Ascending aorta (tissue), 2 donors: ENCODE data around the gene TOP2A. TPM values are rescaled to one million over a fixed set of nuclear protein-coding genes. Genes with fewer than 3 reads are reported as not detected.

ENCODE experiments used
- DNase-seq, 2 donors: peaks; one replicate each; pipeline ENCODE4 v3.0.0-alpha.2; 2019; ENCODE audit warnings: low spot score in 2 of 2
- H3K27ac ChIP-seq, 2 donors: fragments of 200-600 bp; sonication (generic); one replicate each; pipeline ENCODE4 v1.5.1; 2016 to 2017; ENCODE audit warnings: mild to moderate bottlenecking in 1 of 2
- H3K27me3 ChIP-seq: fragments of 200-600 bp; sonication (generic); one replicate; pipeline ENCODE4 v1.5.1; 2017
- H3K36me3 ChIP-seq, 2 donors: fragments of 200-600 bp; sonication (generic); one replicate each; pipeline ENCODE4 v1.5.1; 2016
- H3K4me1 ChIP-seq, 2 donors: fragments of 200-600 bp; sonication (generic); one replicate each; pipeline ENCODE4 v1.5.1; 2016 to 2017; ENCODE audit warnings: mild to moderate bottlenecking in 1 of 2
- H3K4me3 ChIP-seq, 2 donors: fragments of 200-600 bp; sonication (generic); one replicate each; pipeline ENCODE4 v1.5.1; 2016 to 2017; ENCODE audit warnings: mild to moderate bottlenecking in 1 of 2
- H3K9me3 ChIP-seq, 2 donors: fragments of 200-600 bp; sonication (generic); one replicate each; pipeline ENCODE4 v1.5.1; 2016
- intact Hi-C: fragments of 100-400 bp; cut with DNase I; formaldehyde crosslinking; loops from one replicate; pipeline ENCODE4 v1.15.1; 2023
- total RNA-seq: library from RNA; depleted of rRNA; stranded (reverse); fragments of >200 nt; gene quantifications from one replicate; pipeline ENCODE4 v1.1.0, GENCODE V29; 2016
- TF ChIP-seq, protein P1 (sequence below), 3 experiments: fragments of 200-600 bp in 2 of 3; fragments of 450-650 bp in 1 of 3; sonication (generic) in 2 of 3; IDR thresholded peaks; one replicate each; pipeline ENCODE4 v1.5.1; 2016 to 2019; ENCODE audit warnings: antibody characterized with exemption in 3 of 3, mild to moderate bottlenecking in 1 of 3, moderate library complexity in 1 of 3

The TOP2A gene
- total RNA-seq, 1 donor from 2014 or later = 0.11 TPM

DNA sequence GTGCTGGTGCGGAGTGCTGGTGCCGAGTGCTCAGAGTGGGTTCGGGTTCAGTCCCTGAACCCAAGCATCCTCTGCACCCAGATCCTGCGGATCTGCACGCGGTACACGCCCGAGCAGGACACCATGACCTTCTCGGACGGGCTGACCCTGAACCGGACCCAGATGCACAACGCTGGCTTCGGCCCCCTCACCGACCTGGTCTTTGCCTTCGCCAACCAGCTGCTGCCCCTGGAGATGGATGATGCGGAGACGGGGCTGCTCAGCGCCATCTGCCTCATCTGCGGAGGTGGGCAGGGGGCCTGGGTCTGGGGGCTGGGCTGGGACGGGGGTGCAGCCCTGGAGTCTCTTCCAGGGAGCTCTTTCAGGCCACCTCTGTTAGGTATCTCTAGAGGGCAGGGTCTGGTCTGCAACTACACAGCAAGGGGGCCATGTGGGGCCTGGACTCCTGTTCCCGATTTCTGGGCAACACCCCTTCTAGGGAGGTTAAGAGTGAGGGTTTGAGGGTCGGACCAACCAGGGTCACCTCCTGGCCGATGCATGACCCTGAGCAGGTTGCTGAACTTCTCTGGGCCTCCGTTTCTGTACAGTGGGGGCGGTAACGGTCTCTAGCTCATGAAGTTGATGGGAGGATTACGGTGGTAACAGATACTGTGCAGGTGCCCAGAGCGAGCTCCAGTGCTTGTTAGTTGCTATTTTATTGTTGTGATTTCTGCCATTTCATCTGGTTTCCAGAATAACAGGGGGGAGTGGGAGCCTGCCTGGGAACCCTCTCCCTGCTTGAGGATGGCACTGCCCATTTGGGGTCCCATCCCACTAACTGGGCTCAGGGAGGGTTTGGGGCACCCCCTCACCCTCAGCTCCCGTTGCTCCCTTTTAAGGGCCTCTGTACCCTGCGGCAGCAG lies 63.2 kb downstream of the TOP2A start:
- peaks cover 41 to 67% of the 10 kb centered on the region in 2 donors for H3K36me3 ChIP-seq
- H3K27me3 ChIP-seq = no peaks in the 10 kb centered on the region
- DNase-seq = no peak
- no peaks in the 10 kb centered on the region for H3K9me3 ChIP-seq
- no peak overlapping the region for H3K27ac ChIP-seq
- H3K4me1 ChIP-seq = peaks cover 0 to 8% of the 10 kb centered on the region in 2 donors
- TF ChIP-seq, protein P1, sequence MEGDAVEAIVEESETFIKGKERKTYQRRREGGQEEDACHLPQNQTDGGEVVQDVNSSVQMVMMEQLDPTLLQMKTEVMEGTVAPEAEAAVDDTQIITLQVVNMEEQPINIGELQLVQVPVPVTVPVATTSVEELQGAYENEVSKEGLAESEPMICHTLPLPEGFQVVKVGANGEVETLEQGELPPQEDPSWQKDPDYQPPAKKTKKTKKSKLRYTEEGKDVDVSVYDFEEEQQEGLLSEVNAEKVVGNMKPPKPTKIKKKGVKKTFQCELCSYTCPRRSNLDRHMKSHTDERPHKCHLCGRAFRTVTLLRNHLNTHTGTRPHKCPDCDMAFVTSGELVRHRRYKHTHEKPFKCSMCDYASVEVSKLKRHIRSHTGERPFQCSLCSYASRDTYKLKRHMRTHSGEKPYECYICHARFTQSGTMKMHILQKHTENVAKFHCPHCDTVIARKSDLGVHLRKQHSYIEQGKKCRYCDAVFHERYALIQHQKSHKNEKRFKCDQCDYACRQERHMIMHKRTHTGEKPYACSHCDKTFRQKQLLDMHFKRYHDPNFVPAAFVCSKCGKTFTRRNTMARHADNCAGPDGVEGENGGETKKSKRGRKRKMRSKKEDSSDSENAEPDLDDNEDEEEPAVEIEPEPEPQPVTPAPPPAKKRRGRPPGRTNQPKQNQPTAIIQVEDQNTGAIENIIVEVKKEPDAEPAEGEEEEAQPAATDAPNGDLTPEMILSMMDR (IDR thresholded peaks at IDR 0.05) = no peak
- intact Hi-C loops = loop anchor here (1.0 to 5.0 kb wide), 2 partner anchors 51 to 152 kb away; no protein-coding TSS in a partner anchor
- H3K4me3 ChIP-seq = no peak overlapping the region

DNA sequence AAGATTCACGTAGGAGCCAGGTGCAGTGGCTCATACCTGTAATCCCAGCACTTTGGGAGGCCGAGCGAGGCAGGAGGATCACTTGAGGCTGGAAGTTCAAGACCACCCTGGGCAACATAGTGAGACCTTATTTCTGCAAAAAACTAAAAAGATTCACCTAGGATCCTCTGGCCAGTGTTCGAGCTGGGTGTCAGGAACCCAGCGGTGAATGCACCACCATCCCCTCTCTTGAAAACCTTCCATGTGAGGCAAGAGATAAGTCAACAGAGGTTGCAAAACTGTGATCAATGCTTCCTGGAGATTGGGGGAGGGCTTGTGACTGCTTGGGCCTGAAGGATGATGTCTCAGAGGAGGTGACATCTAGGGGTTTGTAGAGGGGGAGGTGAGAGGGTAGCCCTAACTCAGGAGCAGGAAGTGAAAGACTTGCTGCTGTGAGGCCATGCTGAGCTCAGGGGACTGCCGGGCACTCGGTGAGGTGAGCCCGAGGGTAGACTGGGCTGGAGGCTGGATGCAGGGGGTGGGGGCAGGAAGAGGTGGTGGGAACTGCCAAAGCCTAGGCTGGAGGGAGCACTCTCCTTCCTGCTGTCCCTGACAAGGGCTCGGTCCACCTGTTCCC lies 64.8 kb downstream of the TOP2A start:
- H3K27me3 ChIP-seq = no peaks in the 10 kb centered on the region
- H3K27ac ChIP-seq = no peak overlapping the region
- H3K36me3 ChIP-seq = peaks cover 41 to 70% of the 10 kb centered on the region in 2 donors
- H3K9me3 ChIP-seq = no peaks in the 10 kb centered on the region
- peaks cover 13 to 23% of the 10 kb centered on the region in 2 donors for H3K4me1 ChIP-seq
- DNase-seq = no peak
- intact Hi-C loops = no loop called here
- TF ChIP-seq, protein P1 (IDR thresholded peaks at IDR 0.05) = no peak
- no peak overlapping the region for H3K4me3 ChIP-seq

DNA sequence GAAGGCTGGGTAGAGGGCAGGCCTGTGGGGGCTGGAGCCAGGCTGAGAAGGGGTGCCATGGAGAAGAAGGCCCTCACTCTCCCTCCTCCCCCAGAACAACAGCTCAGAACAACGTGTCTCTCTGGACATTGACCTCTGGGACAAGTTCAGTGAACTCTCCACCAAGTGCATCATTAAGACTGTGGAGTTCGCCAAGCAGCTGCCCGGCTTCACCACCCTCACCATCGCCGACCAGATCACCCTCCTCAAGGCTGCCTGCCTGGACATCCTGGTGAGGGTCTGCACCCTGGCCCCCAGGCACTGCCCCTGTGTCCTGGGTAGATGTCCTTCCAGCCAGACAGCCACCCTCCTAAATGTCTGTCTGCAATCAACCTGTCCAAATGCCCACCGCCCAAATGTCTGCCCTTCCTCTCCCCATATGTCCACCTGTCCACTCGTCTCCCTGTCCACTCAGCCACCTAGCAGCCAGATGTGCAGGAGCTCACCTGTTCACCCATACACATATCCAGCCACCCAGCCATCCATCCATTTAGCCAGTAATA lies 65.4 kb downstream of the TOP2A start:
- intact Hi-C loops = no loop called here
- H3K9me3 ChIP-seq = no peaks in the 10 kb centered on the region
- no peaks in the 10 kb centered on the region for H3K27me3 ChIP-seq
- peaks cover 41 to 70% of the 10 kb centered on the region in 2 donors for H3K36me3 ChIP-seq
- no peak for DNase-seq
- peaks cover 15 to 28% of the 10 kb centered on the region in 2 donors for H3K4me1 ChIP-seq
- no peak overlapping the region for H3K27ac ChIP-seq
- no peak overlapping the region for H3K4me3 ChIP-seq
- TF ChIP-seq, protein P1 (IDR thresholded peaks at IDR 0.05) = no peak

DNA sequence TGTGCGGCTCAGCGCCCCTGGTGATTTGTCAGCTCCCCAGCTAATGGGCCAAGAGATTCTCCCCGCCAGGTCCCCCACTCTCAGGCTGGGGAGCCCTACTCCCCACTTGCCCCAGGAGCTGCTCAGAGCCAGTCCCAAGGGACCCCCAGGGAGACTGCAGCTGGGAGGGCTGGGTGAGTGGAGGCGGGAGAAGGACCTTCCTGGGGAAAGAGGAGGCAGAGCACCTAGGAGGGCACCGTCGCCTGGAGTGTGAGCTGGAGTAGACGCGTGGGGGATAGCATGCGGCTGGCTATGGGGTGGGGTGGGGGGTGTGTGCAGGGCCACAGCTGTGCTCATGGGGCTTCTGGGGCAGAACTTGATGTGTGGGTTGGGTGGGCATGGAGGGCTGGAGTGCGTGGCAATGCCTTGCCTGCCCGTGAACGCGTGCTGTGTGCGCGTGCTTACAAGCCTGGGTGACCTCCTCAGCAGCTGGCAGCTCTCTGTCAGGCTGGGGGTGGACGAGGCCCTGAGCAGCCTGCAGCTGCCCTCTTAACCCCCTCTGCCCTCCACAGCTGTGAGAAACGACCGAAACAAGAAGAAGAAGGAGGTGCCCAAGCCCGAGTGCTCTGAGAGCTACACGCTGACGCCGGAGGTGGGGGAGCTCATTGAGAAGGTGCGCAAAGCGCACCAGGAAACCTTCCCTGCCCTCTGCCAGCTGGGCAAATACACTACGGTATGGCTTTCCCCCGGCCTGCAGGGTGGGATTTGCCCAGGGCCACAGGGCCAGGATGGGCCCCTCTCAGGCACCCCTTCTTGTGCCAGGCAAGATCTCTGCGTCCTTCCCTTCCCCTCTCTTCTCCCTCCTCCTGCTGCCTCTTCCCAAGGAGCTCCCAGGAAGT lies 66.1 kb downstream of the TOP2A start:
- H3K4me3 ChIP-seq = no peak overlapping the region
- TF ChIP-seq, protein P1 (IDR thresholded peaks at IDR 0.05) = no peak
- no peaks in the 10 kb centered on the region for H3K27me3 ChIP-seq
- intact Hi-C loops = no loop called here
- H3K27ac ChIP-seq = no peak overlapping the region
- H3K9me3 ChIP-seq = no peaks in the 10 kb centered on the region
- no peak for DNase-seq
- peaks cover 41 to 69% of the 10 kb centered on the region in 2 donors for H3K36me3 ChIP-seq
- H3K4me1 ChIP-seq = peaks cover 22 to 36% of the 10 kb centered on the region in 2 donors
